Peyer's patch (tissue), 4 donors: Measurements from ENCODE around the gene RAVER1. TPM values are rescaled to one million over a fixed set of nuclear protein-coding genes. Genes with fewer than 3 reads are reported as not detected.
"Not testable (repeated sequence)": the region's sequence is repeated elsewhere in the genome, so short reads cannot be mapped to it uniquely, and the experiment has no call there.

ENCODE experiments used
- DNase-seq, 3 donors: peaks; one replicate each; pipeline ENCODE4 v3.0.0-alpha.2; 2017 to 2019
- H3K27ac ChIP-seq, 4 donors: fragments of 200-600 bp; sonication (generic); one replicate each; pipeline ENCODE4 v1.5.1; 2016 to 2019
- H3K27me3 ChIP-seq, 2 donors: fragments of 200-600 bp; sonication (generic); one replicate each; pipeline ENCODE4 v1.5.1; 2019
- H3K36me3 ChIP-seq, 3 donors: fragments of 200-600 bp; sonication (generic); one replicate each; pipeline ENCODE4 v1.5.1; 2016 to 2019
- H3K4me1 ChIP-seq, 4 donors: fragments of 200-600 bp; sonication (generic); one replicate each; pipeline ENCODE4 v1.5.1; 2016 to 2019
- H3K4me3 ChIP-seq, 4 donors: fragments of 200-600 bp; sonication (generic); 1 replicate in 3 of 4; 2 replicates in 1 of 4; pipeline ENCODE4 v1.5.1; 2016 to 2019; ENCODE audit warnings: mild to moderate bottlenecking in 1 of 4
- H3K9me3 ChIP-seq, 4 donors: fragments of 200-600 bp; sonication (generic); one replicate each; pipeline ENCODE4 v1.5.1; 2016 to 2019; ENCODE audit warnings: mild to moderate bottlenecking in 1 of 4
- CTCF ChIP-seq, 6 experiments: fragments of 450-650 bp in 4 of 6; fragments of 200-600 bp in 2 of 6; sonication (generic) in 1 of 6; IDR thresholded peaks; one replicate each; pipeline ENCODE4 v1.5.1; 2017 to 2019; ENCODE audit warnings: antibody characterized with exemption in 6 of 6, mild to moderate bottlenecking in 3 of 6, moderate library complexity in 1 of 6
- POLR2A ChIP-seq, 2 donors: fragments of 450-650 bp; IDR thresholded peaks; one replicate each; pipeline ENCODE4 v1.5.1; 2017; ENCODE audit warnings: antibody characterized with exemption in 2 of 2, mild to moderate bottlenecking in 2 of 2, moderate library complexity in 2 of 2
- total RNA-seq, 4 donors: library from RNA; depleted of rRNA; stranded (reverse); fragments of >200 nt; gene quantifications; one replicate each; pipeline ENCODE4 v1.1.0, GENCODE V29; 2016

Gene RAVER1
- total RNA-seq, 4 donors from 2014 or later = 42.1 to 66.5 (median 55.8) TPM

DNA sequence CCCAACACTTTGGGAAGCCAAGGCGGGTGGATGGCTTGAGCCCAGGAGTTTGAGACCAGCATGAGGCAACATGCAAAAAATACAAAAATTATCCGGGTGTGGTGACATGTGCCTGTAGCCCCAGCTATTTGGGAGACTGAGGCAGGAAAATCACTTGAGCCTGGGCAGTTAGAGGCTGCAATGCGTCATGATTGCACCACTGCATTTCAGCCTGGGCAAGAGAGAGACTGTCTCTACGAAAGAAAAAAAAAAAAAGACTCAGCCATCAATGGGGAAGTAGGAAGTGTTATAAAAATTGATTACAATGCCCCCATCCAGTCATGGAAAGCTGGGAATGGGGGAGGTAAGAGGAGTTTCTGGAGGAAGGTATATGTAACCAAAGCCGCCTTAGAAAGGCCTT lies 41.6 kb upstream of the RAVER1 start:
- H3K4me3 ChIP-seq = no peak overlapping the region
- no peaks in the 10 kb centered on the region for H3K27me3 ChIP-seq
- no peaks in the 10 kb centered on the region for H3K9me3 ChIP-seq
- H3K27ac ChIP-seq = no peak overlapping the region
- TF ChIP-seq POLR2A (IDR thresholded peaks at IDR 0.05) (no peak), CTCF (IDR thresholded peaks at IDR 0.05) (no peak)
- H3K36me3 ChIP-seq = peaks cover 0 to 37% (median 0%) of the 10 kb centered on the region in 3 donors
- no peak for DNase-seq
- peaks cover 0 to 12% (median 3%) of the 10 kb centered on the region in 4 donors for H3K4me1 ChIP-seq

GRCh38 chr19:10372690-10373089 lies 39.4 kb upstream of the RAVER1 start:
- Histone ChIP-seq H3K36me3 (peaks cover 0 to 60% (median 0%) of the 10 kb centered on the region in 3 donors), H3K27me3 (no peaks in the 10 kb centered on the region), H3K27ac (no peak overlapping the region), H3K4me3 (no peak overlapping the region), H3K9me3 (no peaks in the 10 kb centered on the region), H3K4me1 (no peaks in the 10 kb centered on the region)
- TF ChIP-seq CTCF (IDR thresholded peaks at IDR 0.05) = no peak
- no peak for TF ChIP-seq POLR2A (IDR thresholded peaks at IDR 0.05)
- DNase-seq = no peak

GRCh38 chr19:10368101-10368803 lies 34.9 kb upstream of the RAVER1 start:
- TF ChIP-seq POLR2A (IDR thresholded peaks at IDR 0.05) (no peak), CTCF (IDR thresholded peaks at IDR 0.05) (no peak)
- Histone ChIP-seq H3K4me1 (no peaks in the 10 kb centered on the region), H3K4me3 (no peak overlapping the region), H3K27ac (no peak overlapping the region), H3K9me3 (no peaks in the 10 kb centered on the region), H3K36me3 (peaks cover 0 to 81% (median 0%) of the 10 kb centered on the region in 3 donors), H3K27me3 (no peaks in the 10 kb centered on the region)
- no peak for DNase-seq

DNA sequence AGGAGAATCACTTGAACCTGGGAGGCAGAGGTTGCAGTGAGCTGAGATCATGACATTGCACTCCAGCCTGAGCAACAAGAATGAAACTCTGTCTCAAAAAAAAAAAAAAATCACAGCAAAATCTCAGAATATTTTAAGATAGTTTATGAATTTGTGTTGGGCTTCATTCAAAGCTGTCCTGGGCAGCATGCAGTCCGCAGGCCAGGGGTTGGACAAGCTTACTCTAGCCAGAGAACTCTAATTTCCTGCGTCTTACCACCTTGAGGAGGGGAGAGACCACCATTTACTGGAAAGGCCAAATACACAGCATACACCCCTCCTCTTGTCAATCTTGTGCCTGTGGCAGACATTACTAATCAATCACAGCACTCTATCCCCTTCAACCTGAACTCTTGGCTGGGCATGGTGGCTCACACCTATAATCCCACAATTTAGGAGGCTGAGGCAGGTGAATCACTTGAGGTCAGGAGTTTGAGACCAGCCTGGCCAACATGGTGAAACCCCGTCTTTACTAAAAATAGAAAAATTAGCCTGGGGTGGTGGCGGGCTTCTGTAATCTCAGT lies 33.7 kb upstream of the RAVER1 start:
- H3K9me3 ChIP-seq, H3K27ac ChIP-seq, DNase-seq, H3K27me3 ChIP-seq, H3K4me3 ChIP-seq, H3K4me1 ChIP-seq: not testable (repeated sequence)
- peaks cover 0 to 86% (median 0%) of the 10 kb centered on the region in 3 donors for H3K36me3 ChIP-seq

DNA sequence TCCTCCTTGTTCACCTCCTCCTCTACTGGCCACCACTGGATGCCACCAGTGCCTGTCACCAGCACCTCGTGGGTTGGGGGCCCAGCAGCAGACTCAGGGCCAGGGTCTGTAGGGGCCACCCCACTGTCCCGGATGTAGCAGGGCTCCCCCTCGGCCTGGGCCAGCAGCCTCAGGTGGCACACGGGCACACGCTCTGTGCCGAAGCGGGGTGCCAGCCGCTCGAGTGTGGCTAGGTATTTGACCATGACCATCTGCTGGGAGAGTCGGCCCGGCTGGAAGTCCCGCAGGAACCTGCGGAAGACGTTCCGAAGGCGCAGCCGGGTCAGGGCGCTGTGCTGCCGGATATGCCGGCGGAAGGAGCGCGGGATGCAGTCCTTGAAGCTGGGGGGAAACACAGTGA lies 32.2 kb upstream of the RAVER1 start:
- Histone ChIP-seq H3K27me3 (no peaks in the 10 kb centered on the region), H3K9me3 (no peaks in the 10 kb centered on the region), H3K36me3 (peaks cover 0 to 98% (median 0%) of the 10 kb centered on the region in 3 donors), H3K27ac (no peak overlapping the region), H3K4me1 (no peaks in the 10 kb centered on the region), H3K4me3 (no peak overlapping the region)
- TF ChIP-seq CTCF (IDR thresholded peaks at IDR 0.05) (no peak), POLR2A (IDR thresholded peaks at IDR 0.05) (no peak)
- DNase-seq = no peak

DNA sequence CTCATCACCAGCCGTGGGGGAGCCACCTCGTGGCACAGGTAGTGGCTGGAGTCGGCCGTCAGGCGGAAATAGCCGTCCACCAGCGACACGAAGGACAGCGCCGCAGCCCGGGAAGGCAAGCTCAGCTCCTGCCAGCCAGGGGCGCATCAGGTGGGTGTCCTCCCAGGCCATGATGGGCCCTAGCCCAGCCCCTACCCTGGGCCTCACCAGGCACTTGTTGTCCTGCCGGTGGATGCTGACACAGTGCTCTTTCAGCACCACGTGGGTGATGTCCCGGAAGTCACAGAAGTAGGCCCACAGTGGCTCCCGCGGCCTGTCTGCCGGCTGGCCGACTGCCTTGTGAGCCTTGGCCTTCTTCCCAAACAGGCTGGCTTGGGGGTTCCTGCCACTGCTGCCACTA lies 31.3 kb upstream of the RAVER1 start:
- H3K36me3 ChIP-seq = peaks cover 0 to 98% (median 0%) of the 10 kb centered on the region in 3 donors

More for the DNA sequence above, 31.3 kb upstream of the RAVER1 start:
- TF ChIP-seq CTCF (IDR thresholded peaks at IDR 0.05) = no peak
- no peak for TF ChIP-seq POLR2A (IDR thresholded peaks at IDR 0.05)
- H3K27ac ChIP-seq = no peak overlapping the region
- H3K9me3 ChIP-seq = no peaks in the 10 kb centered on the region
- no peak overlapping the region for H3K4me3 ChIP-seq
- no peak for DNase-seq
- H3K27me3 ChIP-seq = no peaks in the 10 kb centered on the region
- no peaks in the 10 kb centered on the region for H3K4me1 ChIP-seq
